ENCODE data around the gene ERN1.

ERN1 gene

GRCh38 chr17:64107500-64108236, 22.3 kb downstream of the ERN1 start:
- DNase-seq, result no peak

GRCh38 chr17:64106918-64107317, 23.0 kb downstream of the ERN1 start:
- no peak for DNase-seq

- DNase-seq, result no peak
Observed at GRCh38 chr17:64103391-64104364, 26.3 kb downstream of the ERN1 start.

- no peak for DNase-seq
Observed at GRCh38 chr17:64102627-64103390, 27.1 kb downstream of the ERN1 start.

GRCh38 chr17:64099543-64099942, 30.4 kb downstream of the ERN1 start:
- DNase-seq, result no peak

- no peak for DNase-seq
Observed at GRCh38 chr17:64097196-64097936, 32.6 kb downstream of the ERN1 start.

DNA sequence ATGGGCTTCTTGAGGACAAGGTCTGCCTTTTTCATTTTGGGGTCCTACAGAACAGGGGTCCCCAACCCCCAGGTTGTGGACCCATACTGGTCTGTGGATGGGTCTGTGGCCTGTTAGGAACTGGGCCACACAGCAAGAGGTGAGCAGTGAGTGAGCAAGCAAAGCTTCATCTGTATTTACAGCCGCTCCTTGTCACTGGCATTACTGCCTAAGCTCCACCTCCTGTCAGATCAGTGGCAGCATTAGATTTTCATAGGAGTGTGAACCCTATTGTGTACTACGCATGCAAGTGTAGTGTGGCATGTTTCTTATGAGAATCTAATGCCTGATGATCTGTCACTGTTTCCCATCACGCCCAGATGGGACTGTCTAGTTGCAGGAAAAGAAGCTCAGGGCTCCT, 33.9 kb downstream of the ERN1 start:
- no peak for DNase-seq

DNA sequence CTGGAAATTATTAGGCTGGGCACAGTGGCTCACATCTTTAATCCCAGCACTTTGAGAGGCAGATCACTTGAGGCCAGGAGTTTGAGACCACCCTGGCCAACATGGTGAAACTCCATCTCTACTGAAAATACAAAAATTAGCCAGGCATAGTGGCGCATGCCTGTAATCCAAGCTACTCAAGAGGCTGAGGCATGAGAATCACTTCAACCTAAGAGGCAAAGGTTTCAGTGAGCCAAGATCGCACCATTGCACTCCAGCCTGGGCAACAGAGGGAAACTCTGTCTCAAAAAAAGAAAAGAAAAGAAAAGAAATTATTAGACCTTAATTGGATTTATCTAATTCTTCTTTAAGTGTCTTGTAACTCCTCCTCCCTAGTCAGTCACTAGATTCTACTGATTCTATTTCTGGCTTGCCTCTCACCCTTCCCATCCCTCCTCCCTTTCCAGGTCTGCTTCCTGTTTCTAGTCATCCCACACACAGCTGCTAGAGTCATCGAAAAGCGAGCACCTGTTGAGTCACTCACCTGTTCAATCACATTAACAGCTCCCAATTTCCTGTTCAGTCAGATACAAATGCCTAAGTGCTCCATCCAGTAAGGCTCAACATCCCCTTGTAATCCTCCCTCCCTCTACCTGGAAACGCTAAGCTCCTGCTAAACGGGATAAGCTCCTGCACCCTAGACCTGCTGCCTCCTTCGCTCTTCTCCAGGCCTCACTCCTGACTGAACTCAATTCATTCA, 34.6 kb downstream of the ERN1 start:
- DNase-seq, result no peak

DNA sequence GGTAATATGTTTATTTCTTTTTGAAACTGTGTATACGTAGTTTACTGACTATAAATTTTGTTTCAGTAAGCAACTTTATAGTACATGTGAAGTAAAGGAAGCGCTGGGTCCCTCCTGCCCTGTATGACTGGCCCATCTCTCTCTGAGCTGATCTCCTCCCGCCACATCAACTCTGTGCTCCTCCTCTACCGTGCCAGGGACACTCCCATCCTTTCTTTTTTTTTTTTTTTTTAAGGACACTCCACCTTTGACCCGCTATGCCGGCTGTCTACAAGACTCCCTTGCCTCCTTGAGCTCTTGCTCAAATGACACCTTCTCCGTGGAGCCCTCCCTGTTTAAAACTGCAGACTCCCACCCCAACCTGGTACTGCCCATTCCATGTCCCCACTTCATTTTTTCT, 35.5 kb downstream of the ERN1 start:
- no peak for DNase-seq

DNA sequence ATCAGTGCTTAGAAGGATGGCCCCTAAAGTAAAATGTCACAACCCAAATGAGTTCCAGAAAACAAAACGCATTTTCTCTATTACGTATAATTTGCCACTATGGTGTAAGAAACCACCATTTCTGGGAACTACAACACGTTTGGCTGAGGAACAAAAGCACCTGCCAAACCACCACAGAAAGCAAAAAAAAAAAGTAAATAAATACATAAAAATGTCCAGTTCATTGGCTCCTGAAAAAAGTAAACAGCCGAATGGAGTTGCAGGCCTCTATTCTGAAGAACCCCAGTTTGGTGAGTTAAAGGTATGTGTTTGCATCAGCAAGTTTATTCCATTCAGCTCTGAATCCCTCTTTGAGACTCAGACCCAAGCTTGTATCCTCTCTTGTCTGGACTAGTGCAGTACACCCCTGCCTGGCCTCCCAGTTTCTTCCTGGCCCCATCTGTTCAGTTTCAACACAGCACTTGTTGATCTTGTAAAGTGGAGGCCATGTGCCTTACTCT, 36.9 kb downstream of the ERN1 start:
- no peak for DNase-seq

DNA sequence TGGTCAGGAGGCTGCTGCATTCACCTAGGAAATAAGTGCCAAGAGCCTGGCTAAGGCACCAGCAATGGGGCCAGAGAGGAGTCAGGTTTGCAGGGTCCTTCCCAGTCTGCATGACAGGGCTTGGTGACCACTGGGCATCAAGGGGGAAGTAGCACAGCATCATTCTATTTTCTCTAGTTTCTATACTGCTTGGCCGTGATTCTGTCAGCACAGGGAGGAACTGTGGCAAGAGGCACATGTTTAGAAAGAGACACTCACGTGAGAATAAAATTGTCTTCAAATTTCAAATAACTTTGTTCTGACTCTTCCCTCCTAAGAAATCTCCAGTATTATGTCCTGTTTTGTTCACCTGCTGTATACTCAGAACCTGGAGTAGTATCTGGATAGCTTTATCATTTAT, 37.8 kb downstream of the ERN1 start:
- DNase-seq, result no peak

- DNase-seq, result no peak
Observed at GRCh38 chr17:64091571-64091970, 38.4 kb downstream of the ERN1 start.

- peak; percentile 27 for DNase-seq
Observed at GRCh38 chr17:64091116-64091515, 38.8 kb downstream of the ERN1 start.

- DNase-seq, result no peak
Observed at GRCh38 chr17:64090144-64090543, 39.8 kb downstream of the ERN1 start.

DNA sequence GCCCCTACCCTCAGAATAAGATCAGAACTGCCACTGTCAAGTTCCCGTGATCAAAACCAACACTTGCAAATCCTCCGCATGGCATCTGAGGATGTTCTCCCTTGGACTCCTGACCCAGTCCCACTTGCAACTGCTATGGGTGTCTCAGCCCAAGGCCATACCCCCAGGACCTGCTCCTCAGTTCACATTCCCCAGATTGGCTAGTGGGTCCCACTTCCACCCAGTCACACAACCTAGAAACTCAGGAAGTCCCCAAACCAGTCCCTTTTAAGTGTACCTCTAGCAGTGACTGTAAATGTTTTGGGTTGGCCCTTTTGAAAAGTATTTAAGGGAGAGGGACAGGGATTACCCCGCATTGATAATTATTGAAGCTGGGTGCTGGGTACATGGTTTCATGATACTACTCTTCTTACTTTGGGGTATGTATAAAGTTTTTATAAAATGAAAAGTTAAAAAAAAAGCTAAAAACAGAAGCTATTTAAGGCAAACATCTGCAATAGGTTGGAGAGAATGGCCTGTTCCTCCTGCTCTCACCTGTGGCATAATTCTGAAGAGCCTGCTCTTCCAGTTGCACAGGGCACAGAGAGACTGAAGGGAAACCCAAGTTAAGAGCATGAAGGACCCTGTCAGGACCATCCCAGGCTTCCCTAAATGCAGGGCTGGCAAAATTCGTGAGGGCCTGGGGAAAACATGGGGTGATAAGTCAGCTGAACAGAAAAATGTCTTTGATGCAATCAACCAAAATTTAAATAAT, 42.5 kb downstream of the ERN1 start:
- DNase-seq, result no peak

DNA sequence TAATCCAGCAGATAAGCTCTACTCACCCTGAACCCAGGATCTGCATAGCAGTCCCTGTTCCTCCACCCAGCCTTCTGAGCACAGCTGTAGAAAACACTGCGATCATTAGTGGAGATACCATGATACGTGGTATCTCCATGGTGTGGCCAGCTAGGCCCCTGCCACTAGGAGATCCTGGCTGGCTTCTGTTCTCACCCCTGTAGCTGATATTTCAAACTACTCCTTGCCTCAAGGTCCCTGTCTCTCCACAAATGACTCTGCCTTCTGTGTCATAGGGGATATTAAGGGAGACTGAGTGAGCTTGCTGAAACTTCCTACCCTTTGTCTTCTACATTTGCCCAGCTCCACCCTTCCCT, 44.3 kb downstream of the ERN1 start:
- DNase-seq, result no peak

DNA sequence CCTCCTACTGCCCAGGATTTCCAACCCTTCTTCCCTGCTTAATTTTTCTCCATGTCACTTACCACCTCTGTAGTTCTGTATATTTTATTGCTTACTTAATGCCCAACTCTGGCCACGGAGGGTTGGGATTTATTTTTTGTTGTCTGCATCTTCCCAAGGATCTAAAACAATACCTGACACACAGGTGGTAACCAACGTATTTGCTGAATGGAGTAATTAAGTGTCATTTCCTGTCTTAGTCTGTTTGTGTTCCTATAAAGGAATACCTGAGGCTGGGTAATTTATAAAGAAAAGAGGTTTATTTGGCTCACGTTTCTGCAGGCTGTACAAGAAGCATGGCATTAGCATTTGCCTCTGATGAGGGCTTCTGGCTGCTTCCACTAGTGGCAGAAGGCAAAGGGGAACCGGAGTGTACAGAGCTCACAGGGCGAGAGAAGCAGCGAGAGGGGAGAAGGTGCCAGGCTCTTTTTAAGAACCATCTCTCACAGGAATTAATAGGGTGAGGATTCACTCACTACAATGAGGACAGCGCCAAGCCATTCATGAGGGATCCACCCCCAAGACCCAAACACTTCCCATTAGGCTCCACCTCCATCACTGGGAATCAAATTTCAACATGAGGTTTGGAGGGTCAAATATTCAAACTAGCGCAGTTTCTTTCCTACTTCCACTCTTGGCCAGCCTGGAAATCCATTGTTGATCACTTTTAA, 44.8 kb downstream of the ERN1 start:
- no peak for DNase-seq

- DNase-seq, result no peak
Observed at GRCh38 chr17:64084086-64084939, 45.6 kb downstream of the ERN1 start.

DNA sequence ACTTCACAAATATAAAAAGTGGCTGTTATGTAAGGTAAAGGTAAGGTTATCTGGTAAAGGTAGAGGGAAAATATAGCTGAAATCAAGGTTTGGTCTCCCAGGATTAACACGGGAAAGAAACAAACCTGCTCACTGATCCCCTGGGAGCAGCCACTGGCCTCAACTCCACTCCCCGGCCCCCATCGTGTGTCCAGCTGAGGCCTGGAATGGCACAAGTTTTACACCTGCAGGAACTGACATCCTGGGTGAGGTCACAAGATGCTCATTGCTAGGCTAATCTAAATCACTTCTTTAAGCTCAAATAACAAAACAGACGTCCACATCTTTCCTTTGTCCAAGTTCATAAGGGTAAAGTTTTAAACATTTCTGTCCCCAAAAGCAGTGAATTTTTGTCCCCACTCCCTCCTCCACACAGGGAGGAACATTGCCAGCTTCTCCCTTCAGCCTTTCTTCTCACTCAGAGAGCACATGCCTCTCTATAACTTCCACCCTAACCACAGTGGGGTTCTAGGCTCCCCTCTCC, 46.3 kb downstream of the ERN1 start:
- DNase-seq, result no peak

All from CD4-positive, alpha-beta T cell treated with Interleukin-12 subunit alpha and Interleukin-12 subunit beta, for 1 hour (primary cell).